ENCODE data around the gene OLIG2. TPM values are rescaled to one million over a fixed set of nuclear protein-coding genes. Genes with fewer than 3 reads are reported as not detected.

OLIG2 gene
- total and polyA plus RNA-seq, 2 experiments from 2014 or later: 0.15 to 1.4 TPM

DNA sequence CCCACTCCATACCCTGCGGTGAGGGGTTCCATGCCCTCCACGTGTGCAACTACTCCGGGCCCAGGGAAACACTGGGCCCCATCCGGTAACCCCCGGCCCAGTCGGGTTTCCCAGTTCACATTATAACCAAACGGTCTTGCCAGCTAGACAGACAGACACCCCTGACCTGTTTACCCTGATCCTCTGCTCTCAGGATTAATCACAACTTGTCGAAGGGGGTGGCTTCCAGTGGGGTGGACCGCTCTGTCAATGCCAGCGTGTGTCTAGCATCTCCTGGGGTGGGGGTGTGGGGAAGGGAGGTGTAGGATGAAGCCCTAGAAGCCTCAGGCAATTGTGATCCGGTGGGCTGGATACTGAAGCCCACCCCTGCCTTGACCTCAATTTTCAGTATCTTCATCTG lies 4.6 kb upstream of the OLIG2 start:
- Histone ChIP-seq H3F3A (replicated peaks; ENCODE audit: low read depth) (0 out of 2 replicates have a peak, but pooled peaks cover 5% of the 10 kb centered on the region), H3K36me3 (ENCODE audit: insufficient read depth) (no peaks in the 10 kb centered on the region), H4K20me1 (replicated peaks; ENCODE audit: insufficient read depth) (peaks cover 6% of the 10 kb centered on the region), H3K27me3 (ENCODE audit: insufficient read depth) (peaks cover 98% of the 10 kb centered on the region), H3K9me2 (ENCODE audit: insufficient read depth) (no peaks in the 10 kb centered on the region), H3K4me1 (ENCODE audit: insufficient read depth) (peaks cover 35% of the 10 kb centered on the region), H3K79me2 (replicated peaks; ENCODE audit: insufficient read depth) (no peaks in the 10 kb centered on the region), H3K4me2 (no peak overlapping the region), H2AFZ (no peak overlapping the region), H3K4me3 (no peak overlapping the region), H3K27ac (ENCODE audit: low read depth) (no peak overlapping the region)
- ATAC-seq (no peak), DNase-seq (ENCODE audit: low spot score) (no peak)
- Mint-ChIP-seq H3K9me3 (no peaks in the 10 kb centered on the region; the same call in 2 of the 3 replicates), H3K27me3 (ENCODE audit: insufficient read depth, low read depth, poor library complexity) (peaks cover 78% of the 10 kb centered on the region), H3K27ac (no peak overlapping the region), H3K36me3 (ENCODE audit: low read depth) (no peaks in the 10 kb centered on the region; the same call in 2 of the 3 replicates), H3K4me1 (peaks cover 25% of the 10 kb centered on the region), H3K4me3 (no peak overlapping the region)
- TF ChIP-seq EZH2 (IDR thresholded peaks at IDR 0.05; ENCODE audit: low read depth, unreplicated experiment) (peak; percentile 55), JUNB (IDR thresholded peaks at IDR 0.05; ENCODE audit: unreplicated experiment) (no peak)

DNA sequence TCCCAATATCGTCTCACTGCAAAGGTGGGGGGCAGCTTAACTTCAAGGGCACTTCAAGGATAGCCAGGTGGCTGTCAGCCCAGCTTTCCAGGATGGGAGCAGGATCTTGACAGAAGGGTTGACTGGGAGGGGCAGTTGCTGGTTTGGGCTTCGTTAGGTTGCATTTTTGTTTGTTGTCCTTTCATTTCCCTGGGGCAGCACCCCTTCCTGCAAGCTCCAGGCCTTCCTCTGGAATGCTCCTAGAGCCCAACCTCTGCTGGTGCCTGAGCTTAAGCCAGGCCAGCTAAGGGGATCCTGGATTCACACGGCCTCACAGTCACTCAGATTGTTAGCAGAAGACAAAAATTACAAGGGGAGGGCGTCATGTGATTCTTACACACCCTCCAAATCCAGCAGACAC lies 4.1 kb upstream of the OLIG2 start:
- no peak overlapping the region for H3K4me3 Mint-ChIP-seq
- H3K36me3 ChIP-seq (ENCODE audit: insufficient read depth): no peaks in the 10 kb centered on the region
- TF ChIP-seq NANOG (IDR thresholded peaks at IDR 0.05; ENCODE audit: borderline replicate concordance) (no peak), STAT1 (IDR thresholded peaks at IDR 0.05; ENCODE audit: unreplicated experiment) (no peak), JUNB (IDR thresholded peaks at IDR 0.05; ENCODE audit: unreplicated experiment) (no peak), CREB1 (CRISPR knock-in tag; IDR thresholded peaks at IDR 0.05; ENCODE audit: low read depth) (no peak), POLR2AphosphoS5 (IDR thresholded peaks at IDR 0.05; ENCODE audit: low read depth) (no peak), EZH2 (IDR thresholded peaks at IDR 0.05; ENCODE audit: low read depth, unreplicated experiment) (no peak), ZNF331 (CRISPR knock-in tag; IDR thresholded peaks at IDR 0.05; ENCODE audit: low read depth) (no peak)
- TF ChIP-seq, protein P1, sequence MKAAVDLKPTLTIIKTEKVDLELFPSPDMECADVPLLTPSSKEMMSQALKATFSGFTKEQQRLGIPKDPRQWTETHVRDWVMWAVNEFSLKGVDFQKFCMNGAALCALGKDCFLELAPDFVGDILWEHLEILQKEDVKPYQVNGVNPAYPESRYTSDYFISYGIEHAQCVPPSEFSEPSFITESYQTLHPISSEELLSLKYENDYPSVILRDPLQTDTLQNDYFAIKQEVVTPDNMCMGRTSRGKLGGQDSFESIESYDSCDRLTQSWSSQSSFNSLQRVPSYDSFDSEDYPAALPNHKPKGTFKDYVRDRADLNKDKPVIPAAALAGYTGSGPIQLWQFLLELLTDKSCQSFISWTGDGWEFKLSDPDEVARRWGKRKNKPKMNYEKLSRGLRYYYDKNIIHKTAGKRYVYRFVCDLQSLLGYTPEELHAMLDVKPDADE (IDR thresholded peaks at IDR 0.05): no peak
- TF ChIP-seq, protein P2, sequence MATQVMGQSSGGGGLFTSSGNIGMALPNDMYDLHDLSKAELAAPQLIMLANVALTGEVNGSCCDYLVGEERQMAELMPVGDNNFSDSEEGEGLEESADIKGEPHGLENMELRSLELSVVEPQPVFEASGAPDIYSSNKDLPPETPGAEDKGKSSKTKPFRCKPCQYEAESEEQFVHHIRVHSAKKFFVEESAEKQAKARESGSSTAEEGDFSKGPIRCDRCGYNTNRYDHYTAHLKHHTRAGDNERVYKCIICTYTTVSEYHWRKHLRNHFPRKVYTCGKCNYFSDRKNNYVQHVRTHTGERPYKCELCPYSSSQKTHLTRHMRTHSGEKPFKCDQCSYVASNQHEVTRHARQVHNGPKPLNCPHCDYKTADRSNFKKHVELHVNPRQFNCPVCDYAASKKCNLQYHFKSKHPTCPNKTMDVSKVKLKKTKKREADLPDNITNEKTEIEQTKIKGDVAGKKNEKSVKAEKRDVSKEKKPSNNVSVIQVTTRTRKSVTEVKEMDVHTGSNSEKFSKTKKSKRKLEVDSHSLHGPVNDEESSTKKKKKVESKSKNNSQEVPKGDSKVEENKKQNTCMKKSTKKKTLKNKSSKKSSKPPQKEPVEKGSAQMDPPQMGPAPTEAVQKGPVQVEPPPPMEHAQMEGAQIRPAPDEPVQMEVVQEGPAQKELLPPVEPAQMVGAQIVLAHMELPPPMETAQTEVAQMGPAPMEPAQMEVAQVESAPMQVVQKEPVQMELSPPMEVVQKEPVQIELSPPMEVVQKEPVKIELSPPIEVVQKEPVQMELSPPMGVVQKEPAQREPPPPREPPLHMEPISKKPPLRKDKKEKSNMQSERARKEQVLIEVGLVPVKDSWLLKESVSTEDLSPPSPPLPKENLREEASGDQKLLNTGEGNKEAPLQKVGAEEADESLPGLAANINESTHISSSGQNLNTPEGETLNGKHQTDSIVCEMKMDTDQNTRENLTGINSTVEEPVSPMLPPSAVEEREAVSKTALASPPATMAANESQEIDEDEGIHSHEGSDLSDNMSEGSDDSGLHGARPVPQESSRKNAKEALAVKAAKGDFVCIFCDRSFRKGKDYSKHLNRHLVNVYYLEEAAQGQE (IDR thresholded peaks at IDR 0.05; ENCODE audit: unreplicated experiment): no peak
- TF ChIP-seq, protein P3, sequence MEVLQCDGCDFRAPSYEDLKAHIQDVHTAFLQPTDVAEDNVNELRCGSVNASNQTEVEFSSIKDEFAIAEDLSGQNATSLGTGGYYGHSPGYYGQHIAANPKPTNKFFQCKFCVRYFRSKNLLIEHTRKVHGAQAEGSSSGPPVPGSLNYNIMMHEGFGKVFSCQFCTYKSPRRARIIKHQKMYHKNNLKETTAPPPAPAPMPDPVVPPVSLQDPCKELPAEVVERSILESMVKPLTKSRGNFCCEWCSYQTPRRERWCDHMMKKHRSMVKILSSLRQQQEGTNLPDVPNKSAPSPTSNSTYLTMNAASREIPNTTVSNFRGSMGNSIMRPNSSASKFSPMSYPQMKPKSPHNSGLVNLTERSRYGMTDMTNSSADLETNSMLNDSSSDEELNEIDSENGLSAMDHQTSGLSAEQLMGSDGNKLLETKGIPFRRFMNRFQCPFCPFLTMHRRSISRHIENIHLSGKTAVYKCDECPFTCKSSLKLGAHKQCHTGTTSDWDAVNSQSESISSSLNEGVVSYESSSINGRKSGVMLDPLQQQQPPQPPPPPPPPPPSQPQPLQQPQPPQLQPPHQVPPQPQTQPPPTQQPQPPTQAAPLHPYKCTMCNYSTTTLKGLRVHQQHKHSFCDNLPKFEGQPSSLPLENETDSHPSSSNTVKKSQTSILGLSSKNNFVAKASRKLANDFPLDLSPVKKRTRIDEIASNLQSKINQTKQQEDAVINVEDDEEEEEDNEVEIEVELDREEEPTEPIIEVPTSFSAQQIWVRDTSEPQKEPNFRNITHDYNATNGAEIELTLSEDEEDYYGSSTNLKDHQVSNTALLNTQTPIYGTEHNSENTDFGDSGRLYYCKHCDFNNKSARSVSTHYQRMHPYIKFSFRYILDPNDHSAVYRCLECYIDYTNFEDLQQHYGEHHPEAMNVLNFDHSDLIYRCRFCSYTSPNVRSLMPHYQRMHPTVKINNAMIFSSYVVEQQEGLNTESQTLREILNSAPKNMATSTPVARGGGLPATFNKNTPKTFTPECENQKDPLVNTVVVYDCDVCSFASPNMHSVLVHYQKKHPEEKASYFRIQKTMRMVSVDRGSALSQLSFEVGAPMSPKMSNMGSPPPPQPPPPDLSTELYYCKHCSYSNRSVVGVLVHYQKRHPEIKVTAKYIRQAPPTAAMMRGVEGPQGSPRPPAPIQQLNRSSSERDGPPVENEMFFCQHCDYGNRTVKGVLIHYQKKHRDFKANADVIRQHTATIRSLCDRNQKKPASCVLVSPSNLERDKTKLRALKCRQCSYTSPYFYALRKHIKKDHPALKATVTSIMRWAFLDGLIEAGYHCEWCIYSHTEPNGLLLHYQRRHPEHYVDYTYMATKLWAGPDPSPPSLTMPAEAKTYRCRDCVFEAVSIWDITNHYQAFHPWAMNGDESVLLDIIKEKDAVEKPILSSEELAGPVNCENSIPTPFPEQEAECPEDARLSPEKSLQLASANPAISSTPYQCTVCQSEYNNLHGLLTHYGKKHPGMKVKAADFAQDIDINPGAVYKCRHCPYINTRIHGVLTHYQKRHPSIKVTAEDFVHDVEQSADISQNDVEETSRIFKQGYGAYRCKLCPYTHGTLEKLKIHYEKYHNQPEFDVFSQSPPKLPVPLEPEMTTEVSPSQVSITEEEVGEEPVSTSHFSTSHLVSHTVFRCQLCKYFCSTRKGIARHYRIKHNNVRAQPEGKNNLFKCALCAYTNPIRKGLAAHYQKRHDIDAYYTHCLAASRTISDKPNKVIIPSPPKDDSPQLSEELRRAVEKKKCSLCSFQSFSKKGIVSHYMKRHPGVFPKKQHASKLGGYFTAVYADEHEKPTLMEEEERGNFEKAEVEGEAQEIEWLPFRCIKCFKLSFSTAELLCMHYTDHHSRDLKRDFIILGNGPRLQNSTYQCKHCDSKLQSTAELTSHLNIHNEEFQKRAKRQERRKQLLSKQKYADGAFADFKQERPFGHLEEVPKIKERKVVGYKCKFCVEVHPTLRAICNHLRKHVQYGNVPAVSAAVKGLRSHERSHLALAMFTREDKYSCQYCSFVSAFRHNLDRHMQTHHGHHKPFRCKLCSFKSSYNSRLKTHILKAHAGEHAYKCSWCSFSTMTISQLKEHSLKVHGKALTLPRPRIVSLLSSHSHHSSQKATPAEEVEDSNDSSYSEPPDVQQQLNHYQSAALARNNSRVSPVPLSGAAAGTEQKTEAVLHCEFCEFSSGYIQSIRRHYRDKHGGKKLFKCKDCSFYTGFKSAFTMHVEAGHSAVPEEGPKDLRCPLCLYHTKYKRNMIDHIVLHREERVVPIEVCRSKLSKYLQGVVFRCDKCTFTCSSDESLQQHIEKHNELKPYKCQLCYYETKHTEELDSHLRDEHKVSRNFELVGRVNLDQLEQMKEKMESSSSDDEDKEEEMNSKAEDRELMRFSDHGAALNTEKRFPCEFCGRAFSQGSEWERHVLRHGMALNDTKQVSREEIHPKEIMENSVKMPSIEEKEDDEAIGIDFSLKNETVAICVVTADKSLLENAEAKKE (CRISPR knock-in tag; IDR thresholded peaks at IDR 0.05): no peak

More for the DNA sequence above, 4.1 kb upstream of the OLIG2 start:
- Histone ChIP-seq H3K79me2 (replicated peaks; ENCODE audit: insufficient read depth) (no peaks in the 10 kb centered on the region), H3K9me2 (ENCODE audit: insufficient read depth) (no peaks in the 10 kb centered on the region), H3K4me2 (no peak overlapping the region), H2AFZ (no peak overlapping the region), H3K27me3 (ENCODE audit: insufficient read depth) (peaks cover 98% of the 10 kb centered on the region), H3F3A (replicated peaks; ENCODE audit: low read depth) (0 out of 2 replicates have a peak, but pooled peaks cover 5% of the 10 kb centered on the region), H3K27ac (ENCODE audit: low read depth) (no peak overlapping the region), H3K4me3 (no peak overlapping the region), H4K20me1 (replicated peaks; ENCODE audit: insufficient read depth) (peaks cover 10% of the 10 kb centered on the region), H3K4me1 (ENCODE audit: insufficient read depth) (peaks cover 41% of the 10 kb centered on the region)
- H3K36me3 Mint-ChIP-seq (ENCODE audit: low read depth): no peaks in the 10 kb centered on the region; the same call in 2 of the 3 replicates
- no peak overlapping the region for H3K27ac Mint-ChIP-seq
- DNase-seq (ENCODE audit: low spot score) (no peak), ATAC-seq (no peak)
- peaks cover 83% of the 10 kb centered on the region for H3K27me3 Mint-ChIP-seq (ENCODE audit: insufficient read depth, low read depth, poor library complexity)
- peaks cover 27% of the 10 kb centered on the region for H3K4me1 Mint-ChIP-seq
- no peaks in the 10 kb centered on the region; the same call in 2 of the 3 replicates for H3K9me3 Mint-ChIP-seq
